Measurements from ENCODE around the gene FBLN2.

DNA sequence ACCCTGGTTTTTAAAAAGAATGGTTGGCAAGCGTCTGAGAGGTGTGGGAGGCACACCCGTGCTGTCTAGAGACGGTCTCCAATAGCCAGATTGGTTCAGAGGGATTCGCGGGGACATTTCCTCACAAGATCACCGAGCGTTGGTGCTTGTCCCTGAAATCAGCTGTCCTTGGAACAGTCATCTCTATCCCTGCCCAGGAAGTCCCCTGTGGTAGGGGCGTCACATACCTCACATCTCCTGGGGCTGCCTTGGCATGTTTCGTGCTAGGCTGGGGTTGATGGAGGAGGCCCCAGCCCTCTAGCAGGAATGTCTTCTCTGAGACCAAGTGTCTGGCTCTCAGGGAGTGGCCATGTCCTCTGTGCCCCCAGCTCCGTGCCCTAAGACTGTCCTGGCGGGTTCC, 6.8 kb downstream of the FBLN2 start:
- TF ChIP-seq, protein P1, sequence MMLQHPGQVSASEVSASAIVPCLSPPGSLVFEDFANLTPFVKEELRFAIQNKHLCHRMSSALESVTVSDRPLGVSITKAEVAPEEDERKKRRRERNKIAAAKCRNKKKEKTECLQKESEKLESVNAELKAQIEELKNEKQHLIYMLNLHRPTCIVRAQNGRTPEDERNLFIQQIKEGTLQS (IDR thresholded peaks at IDR 0.05) = no peak
- no peak for TF ChIP-seq CTCF (IDR thresholded peaks at IDR 0.05 in 2 of 3, conservative IDR thresholded peaks at IDR 0.05 in 1 of 3; ENCODE audit: borderline replicate concordance in 1 of 3, insufficient read depth in 1 of 3, low read depth in 2 of 3, low read length in 2 of 3)
- TF ChIP-seq ELF1 (IDR thresholded peaks at IDR 0.05; ENCODE audit: borderline replicate concordance, low read depth) = no peak
- no peak for TF ChIP-seq SIN3A (IDR thresholded peaks at IDR 0.05; ENCODE audit: low read depth)

Measured in HCT116 (cell line).